ENCODE measurements around the gene ADCY7.

Gene ADCY7

GRCh38 chr16:50295541-50296132 lies 29.3 kb downstream of the ADCY7 start:
- Histone ChIP-seq H3K27me3 (ENCODE audit: insufficient read depth, low read depth, severe bottlenecking) (no peaks in the 10 kb centered on the region), H3K9me3 (ENCODE audit: severe bottlenecking) (no peaks in the 10 kb centered on the region), H3K27ac (no peak overlapping the region), H3K36me3 (peaks cover 4% of the 10 kb centered on the region), H3K4me3 (ENCODE audit: low read depth, low read length) (no peak overlapping the region)
- no peak for TF ChIP-seq CTCF (IDR thresholded peaks at IDR 0.05; ENCODE audit: low read depth, low read length)
- DNase-seq, result no peak

- no peak for DNase-seq
- TF ChIP-seq CTCF (IDR thresholded peaks at IDR 0.05; ENCODE audit: low read depth, low read length), result no peak
- H3K9me3 ChIP-seq (ENCODE audit: severe bottlenecking), result no peaks in the 10 kb centered on the region
- H3K4me3 ChIP-seq (ENCODE audit: low read depth, low read length), result no peak overlapping the region
- peaks cover 4% of the 10 kb centered on the region for H3K36me3 ChIP-seq
- H3K27ac ChIP-seq, result peak overlapping the region; percentile 93
- H3K27me3 ChIP-seq (ENCODE audit: insufficient read depth, low read depth, severe bottlenecking), result no peaks in the 10 kb centered on the region
Measured at GRCh38 chr16:50296807-50297206, 30.5 kb downstream of the ADCY7 start.

- Histone ChIP-seq H3K4me3 (ENCODE audit: low read depth, low read length) (no peak overlapping the region), H3K27ac (peak overlapping the region; percentile 93), H3K27me3 (ENCODE audit: insufficient read depth, low read depth, severe bottlenecking) (no peaks in the 10 kb centered on the region), H3K36me3 (peaks cover 4% of the 10 kb centered on the region), H3K9me3 (ENCODE audit: severe bottlenecking) (no peaks in the 10 kb centered on the region)
- TF ChIP-seq CTCF (IDR thresholded peaks at IDR 0.05; ENCODE audit: low read depth, low read length), result peak; percentile 54; the same call in 1 of the 2 replicates
- DNase-seq, result peak; percentile 97
Measured at GRCh38 chr16:50297301-50298074, 31.1 kb downstream of the ADCY7 start.

- Histone ChIP-seq H3K9me3 (ENCODE audit: severe bottlenecking) (no peaks in the 10 kb centered on the region), H3K27ac (peak overlapping the region; percentile 93), H3K36me3 (peaks cover 4% of the 10 kb centered on the region), H3K4me3 (ENCODE audit: low read depth, low read length) (no peak overlapping the region), H3K27me3 (ENCODE audit: insufficient read depth, low read depth, severe bottlenecking) (no peaks in the 10 kb centered on the region)
- DNase-seq, result no peak
- TF ChIP-seq CTCF (IDR thresholded peaks at IDR 0.05; ENCODE audit: low read depth, low read length), result no peak
Measured at GRCh38 chr16:50298075-50298460, 31.7 kb downstream of the ADCY7 start.

GRCh38 chr16:50298591-50299507 lies 32.5 kb downstream of the ADCY7 start:
- Histone ChIP-seq H3K36me3 (peaks cover 4% of the 10 kb centered on the region; the same call in 1 of the 2 replicates), H3K27me3 (ENCODE audit: insufficient read depth, low read depth, severe bottlenecking) (no peaks in the 10 kb centered on the region), H3K9me3 (ENCODE audit: severe bottlenecking) (no peaks in the 10 kb centered on the region), H3K4me3 (ENCODE audit: low read depth, low read length) (no peak overlapping the region), H3K27ac (peak overlapping the region; percentile 93)
- no peak for DNase-seq
- TF ChIP-seq CTCF (IDR thresholded peaks at IDR 0.05; ENCODE audit: low read depth, low read length), result no peak

Measured in WERI-Rb-1 (cell line).